GM19328 (cell line): ENCODE measurements around the gene VPS8.
A peak's percentile ranks its signal among the peaks of the same experiment; 100 is the strongest.
"Not testable (repeated sequence)": the region's sequence is repeated elsewhere in the genome, so short reads cannot be mapped to it uniquely, and the experiment has no call there.

Source experiments
- ATAC-seq: cut with Tn5 transposase; IDR thresholded peaks from one replicate; pipeline ENCODE4 v1.9.1; 2021; ENCODE audit warnings: mild to moderate bottlenecking, moderate library complexity; ENCODE audit not compliant: unreplicated experiment

Gene VPS8

DNA sequence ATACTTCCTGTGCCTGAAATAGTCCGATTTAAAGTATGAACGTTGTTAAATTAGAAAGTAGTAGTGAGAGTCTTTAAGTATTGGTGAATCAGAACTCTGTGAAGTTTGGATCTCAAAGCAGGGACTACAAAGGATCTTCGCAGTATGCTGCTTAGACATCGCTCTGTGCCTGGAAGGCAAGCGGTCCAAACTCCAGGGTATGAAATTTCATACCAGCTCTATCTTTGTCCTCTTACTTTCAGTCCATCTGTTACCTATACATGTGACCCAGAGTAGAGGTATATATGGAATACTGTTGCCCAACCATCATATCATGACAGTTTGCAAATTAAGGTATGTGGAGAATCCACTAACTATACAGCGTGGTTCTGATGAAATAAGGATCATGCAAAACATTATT lies 34.5 kb downstream of the VPS8 start:
- no peak for ATAC-seq

GRCh38 chr3:184848934-184849333 lies 37.0 kb downstream of the VPS8 start:
- no peak for ATAC-seq

DNA sequence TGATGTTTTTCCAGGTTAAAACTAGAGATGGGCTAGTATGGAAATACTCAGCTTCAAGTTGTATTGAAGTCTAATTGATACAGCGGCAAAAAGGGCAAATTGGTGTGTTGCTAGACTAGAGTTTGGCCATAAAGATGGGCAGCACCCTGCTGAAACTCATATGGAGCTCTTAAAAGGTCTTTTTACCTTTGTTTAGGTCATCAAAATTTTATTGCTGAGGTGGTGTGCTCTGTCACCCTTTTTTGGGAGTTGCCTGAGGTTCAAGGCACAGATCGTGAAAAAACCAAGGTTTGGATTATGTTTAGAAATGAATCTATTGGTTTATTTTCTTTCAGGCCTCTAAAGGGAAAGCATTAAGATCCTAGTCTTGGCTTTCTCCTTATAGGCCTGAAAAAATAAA lies 38.2 kb downstream of the VPS8 start:
- ATAC-seq, result no peak

DNA sequence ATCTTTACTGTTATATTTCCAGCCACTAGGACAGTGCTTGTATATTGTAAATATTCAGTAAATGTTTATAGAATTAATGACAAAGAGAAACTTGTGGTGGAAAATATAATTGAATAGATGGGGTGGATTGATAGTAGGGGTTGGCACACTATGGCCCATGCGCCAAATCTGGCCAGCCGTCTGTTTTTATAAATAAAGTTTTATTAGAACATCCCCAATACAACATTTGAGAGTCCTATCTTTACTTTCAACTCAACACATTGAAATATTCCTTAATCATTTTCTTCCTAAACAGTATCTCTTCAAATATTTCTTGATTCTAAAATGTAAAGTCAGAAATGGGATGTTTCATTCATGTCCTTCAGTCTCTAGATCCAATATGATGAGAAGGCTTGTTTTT lies 45.1 kb downstream of the VPS8 start:
- no peak for ATAC-seq

GRCh38 chr3:184864000-184864399 lies 52.0 kb downstream of the VPS8 start:
- ATAC-seq, result no peak

- no peak for ATAC-seq
Observed at GRCh38 chr3:184868477-184868876, 56.5 kb downstream of the VPS8 start.

GRCh38 chr3:184872200-184872599 lies 60.2 kb downstream of the VPS8 start:
- ATAC-seq, result no peak

- ATAC-seq, result no peak
Observed at GRCh38 chr3:184873141-184873540, 61.2 kb downstream of the VPS8 start.

DNA sequence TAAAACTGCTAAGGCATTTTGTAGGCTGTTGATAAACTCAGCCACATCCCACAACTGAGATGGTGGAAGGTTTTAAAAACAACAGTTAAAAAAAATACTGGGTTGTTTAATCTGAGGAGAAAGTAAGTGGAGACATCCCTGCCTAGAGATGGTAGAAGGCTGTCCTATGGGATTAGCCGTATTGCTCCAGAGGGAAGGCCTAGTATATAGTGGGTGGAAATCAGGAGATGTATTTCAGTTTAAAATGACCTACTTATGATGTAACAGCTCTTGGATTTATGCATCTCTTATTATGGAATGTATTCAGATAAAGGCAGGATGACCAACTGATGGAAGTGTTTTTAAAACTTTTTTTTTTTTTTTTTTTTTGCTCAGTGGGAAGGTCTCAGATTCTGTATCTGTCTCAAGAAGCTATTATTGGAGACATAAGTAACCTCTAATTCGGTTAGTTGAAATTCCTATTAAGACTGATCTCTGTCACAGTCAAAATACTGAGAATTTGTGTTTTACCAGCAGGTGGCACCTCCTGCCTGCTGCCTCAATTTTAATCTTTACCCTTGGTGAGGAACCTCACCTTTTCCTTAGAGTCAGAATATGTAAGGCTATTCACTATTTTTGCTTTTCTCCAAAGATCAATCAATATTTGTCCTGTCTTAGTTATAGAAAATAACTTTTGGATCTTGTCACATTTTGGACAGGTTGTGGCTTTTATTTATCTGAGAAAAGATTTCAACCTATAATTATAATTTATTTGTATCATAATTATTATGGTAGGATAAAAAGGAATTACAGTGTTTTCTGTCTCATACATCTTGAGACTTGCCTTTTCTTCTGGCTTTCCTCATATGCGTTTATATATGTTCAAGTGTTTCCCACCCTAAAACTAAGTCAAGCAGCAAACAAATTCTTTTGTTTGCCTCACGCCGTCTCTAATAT lies 63.0 kb downstream of the VPS8 start:
- ATAC-seq, result no peak

- ATAC-seq, result no peak
Observed at GRCh38 chr3:184880276-184881019, 68.5 kb downstream of the VPS8 start.

GRCh38 chr3:184884359-184885017 lies 72.5 kb downstream of the VPS8 start:
- peak; percentile 86 for ATAC-seq

- no peak for ATAC-seq
Observed at GRCh38 chr3:184885112-184885511, 73.1 kb downstream of the VPS8 start.

- ATAC-seq, result no peak
Observed at GRCh38 chr3:184887574-184887973, 75.6 kb downstream of the VPS8 start.

DNA sequence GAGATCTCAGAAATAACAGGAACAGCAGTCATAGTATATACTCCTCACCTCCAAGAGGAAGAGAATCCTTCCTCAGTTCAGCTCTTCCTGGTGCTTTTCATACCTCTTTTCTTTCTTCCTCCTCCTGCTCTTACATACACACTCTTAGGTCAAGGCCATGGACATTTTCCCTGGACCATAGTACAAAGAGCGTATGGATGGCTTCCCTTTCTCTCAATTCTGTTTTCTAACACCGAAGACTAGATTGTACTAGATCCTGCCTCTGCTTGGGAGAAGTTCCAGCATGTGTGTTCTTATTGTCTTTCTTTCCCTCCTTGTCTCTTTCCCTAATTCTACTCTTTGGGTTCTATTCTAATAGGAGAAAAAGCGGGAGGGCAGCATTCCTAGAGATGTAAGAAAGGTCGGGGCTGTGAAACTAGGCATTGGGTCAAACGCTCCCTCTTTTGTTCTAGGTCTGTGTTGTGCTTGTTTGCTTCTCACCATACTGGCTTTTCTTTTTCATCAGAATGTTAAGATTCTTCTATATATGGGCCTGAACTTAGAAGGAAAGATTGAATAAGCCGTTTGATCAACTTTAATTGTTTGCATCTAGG lies 77.4 kb downstream of the VPS8 start:
- no peak for ATAC-seq

GRCh38 chr3:184894051-184894450 lies 82.1 kb downstream of the VPS8 start:
- no peak for ATAC-seq

- ATAC-seq, result no peak
Observed at GRCh38 chr3:184895350-184895749, 83.4 kb downstream of the VPS8 start.

DNA sequence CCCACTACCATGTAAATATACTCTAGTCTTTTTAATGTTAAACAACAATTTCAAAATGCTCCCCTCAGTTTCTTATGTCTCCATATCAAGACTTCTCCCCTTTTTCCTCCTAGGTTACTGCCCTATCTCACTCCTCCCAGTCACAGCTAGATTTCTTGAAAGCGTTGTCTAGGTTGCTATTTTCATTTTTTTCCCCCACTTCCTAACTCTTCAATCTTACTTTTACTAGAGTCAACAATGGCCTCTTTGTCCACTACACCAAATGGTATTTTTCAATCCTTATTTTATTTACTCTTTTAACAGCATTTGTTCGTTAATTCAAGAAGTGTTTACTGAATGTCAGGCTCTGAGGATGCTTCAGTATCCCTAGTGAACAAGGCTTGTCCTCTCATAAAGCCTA lies 84.4 kb downstream of the VPS8 start:
- no peak for ATAC-seq

DNA sequence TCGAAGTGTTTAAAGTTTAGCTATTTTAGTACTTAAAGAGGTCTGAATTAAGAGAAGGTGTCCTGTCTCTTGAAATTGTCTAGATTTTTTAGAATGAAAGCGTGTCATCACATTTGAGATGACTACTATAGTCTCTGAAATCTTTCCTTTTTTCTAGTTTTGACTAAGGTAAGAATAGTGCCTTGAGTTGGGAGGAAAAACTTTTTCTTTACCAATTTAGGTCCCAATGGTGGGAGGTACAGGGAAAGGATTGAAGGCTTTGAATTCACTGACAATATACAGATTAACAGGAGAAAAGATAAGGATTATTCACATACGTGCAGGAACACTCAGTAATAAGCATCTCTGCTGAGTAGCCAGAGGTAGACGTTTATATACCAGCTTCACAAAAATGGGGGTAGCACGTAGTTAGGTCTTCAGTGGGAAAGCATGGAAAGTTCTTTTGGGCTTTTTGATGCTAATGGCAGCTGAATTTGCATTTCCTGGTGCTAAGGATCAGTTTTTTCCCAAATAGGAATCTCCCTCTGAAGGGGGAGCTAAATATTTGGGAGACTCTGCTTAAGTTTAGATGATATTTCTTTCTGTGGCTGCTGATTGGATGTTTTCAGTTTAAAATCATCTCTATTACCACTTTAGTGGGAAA lies 88.1 kb downstream of the VPS8 start:
- ATAC-seq, result no peak

DNA sequence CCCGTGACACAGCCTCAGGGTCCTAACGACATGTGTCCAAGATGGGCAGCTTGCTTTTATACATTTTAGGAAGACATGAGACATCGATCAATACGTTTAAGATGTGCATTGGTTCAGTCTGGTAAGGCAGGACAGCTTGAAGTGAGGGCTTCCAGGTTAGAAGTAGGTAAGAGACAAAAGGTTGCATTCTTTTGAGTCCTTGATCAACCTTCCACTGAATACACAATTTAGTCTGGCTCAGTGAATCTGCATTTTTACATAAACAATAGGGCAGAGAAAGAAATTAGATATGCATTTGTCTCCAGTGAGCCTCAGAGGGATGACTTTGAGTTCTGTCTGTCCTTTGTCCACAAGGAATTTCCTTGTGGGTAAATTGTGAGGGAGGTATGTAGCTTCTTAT lies 95.1 kb downstream of the VPS8 start:
- ATAC-seq, result not testable (repeated sequence)
